GM18951 (cell line): Measurements from ENCODE around the gene NEDD8.
"Not testable (repeated sequence)": the region's sequence is repeated elsewhere in the genome, so short reads cannot be mapped to it uniquely, and the experiment has no call there.

Experiments used
- POLR2A ChIP-seq: IDR thresholded peaks from 4 replicates; pipeline ENCODE4 v1.6.1; 2011; ENCODE audit warnings: mild to moderate bottlenecking; ENCODE audit not compliant: insufficient read length, insufficient read depth; ENCODE audit errors: extremely low read depth
- in situ Hi-C: fragments of 300-500 bp; cut with MboI; formaldehyde crosslinking; loops from one replicate; pipeline ENCODE4 v1.12.0; 2022; ENCODE audit warnings: low sequenced_read_pairs, mixed read lengths, inconsistent platforms; ENCODE audit not compliant: unreplicated experiment

NEDD8 gene

DNA sequence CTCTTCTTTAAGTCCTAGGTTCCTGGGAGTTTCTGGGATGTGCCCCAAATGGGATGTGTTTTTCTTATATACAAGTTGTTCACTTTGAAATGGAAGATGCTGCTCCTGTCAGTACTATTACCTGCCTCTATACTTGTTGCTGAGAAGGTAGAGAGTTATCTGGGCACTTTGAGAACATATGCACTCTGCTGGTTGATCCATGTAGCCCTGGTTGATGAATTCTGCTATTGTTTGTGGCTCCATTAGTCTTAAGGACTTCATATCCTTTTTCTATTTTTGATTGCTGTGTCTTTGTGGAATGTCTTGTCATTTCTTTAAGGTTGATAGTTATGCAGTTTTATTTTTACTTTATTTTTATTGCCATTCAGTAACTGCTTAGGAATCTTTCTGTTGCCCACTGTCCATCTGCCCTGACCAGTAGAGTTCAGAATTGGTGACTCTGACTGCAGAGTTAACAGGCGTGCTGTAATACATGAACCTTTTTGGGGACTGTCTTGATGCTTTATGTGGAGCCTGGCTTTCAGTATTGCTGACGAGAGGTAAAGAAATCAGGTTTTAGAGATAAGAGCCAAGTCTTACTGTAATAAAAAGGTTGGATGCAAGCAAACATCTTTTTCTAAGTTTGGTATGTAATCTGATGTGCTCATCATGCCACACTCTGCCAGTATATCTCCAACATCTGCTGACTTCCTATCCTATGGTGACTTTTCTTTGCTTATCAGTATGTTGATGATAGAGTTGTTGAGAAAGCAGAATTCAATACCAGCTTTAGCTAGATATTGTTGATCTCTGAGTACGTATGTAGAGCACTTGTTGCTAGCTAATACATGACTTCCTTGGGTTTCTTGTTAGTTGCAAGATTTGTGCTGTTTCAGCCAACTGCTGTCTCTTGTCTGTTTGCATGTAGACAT lies 2.2 kb upstream of the NEDD8 start:
- in situ Hi-C loops, result no loop called here
- no peak for TF ChIP-seq POLR2A

DNA sequence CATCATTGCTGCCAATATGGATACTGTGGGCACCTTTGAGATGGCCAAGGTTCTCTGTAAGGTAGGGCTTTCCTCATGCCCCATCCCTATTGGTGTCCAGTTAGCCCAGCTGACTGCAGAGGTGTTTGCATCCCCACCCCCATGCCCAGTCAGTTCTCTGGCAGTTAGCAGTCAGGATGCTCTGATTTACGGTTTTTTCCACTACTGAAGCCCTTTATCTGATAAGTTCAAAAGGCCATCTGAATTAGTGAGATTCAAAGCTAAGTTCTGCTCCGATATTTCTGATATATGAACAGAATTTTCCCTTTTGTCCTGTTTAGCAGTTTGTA lies 1.3 kb upstream of the NEDD8 start:
- TF ChIP-seq POLR2A, result no peak
- in situ Hi-C loops, result no loop called here

DNA sequence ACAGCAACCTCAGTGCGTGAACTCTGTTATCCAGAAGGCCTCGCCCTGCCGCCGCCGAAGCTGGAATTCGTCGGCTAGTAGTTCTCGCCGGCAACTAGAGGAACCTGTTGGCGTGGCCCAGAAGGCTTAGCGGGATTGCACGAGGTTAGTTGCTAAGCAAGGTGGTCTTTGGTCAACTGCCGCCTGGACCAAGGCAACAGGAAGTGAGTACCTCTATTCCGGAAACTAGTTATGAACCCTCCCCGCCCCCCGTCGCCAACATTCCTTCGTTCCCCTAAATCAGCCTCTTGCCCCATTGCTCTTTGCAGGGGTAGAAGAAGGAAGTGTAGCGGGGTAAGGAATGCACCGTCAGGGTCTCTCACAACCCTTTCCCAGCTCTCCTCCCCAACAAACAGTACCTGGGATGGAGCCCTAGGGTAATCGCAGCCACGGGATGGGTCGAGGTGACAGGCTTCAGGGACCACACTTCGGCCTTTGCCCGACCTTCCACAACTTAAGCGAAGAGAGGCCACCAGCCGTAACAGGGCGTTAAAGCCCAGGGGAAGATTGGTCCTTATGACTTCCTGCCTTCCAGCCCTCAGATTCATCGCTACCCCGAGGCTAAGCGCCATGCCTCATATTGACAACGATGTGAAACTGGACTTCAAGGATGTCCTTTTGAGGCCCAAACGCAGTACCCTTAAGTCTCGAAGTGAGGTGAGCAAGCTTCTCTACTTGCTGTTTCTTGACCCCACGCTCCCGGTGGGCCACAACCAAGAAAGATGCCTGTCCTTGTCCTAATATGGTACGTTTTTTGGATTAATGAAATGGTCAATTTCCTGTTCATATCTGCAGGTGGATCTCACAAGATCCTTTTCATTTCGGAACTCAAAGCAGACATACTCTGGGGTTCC lies 724 bp upstream of the NEDD8 start, which contains the start of gene GMPR2:
TSS of gene GMPR2 (plus strand) at position 285 of the 893 bp plus-strand sequence. CDS start at position 610, 325 bp downstream.
- in situ Hi-C loops, result no loop called here
- TF ChIP-seq POLR2A, result peak; percentile 60

GRCh38 chr14:24231263-24232120 lies 675 bp downstream of the NEDD8 start:
- in situ Hi-C loops, result no loop called here
- TF ChIP-seq POLR2A, result no peak

DNA sequence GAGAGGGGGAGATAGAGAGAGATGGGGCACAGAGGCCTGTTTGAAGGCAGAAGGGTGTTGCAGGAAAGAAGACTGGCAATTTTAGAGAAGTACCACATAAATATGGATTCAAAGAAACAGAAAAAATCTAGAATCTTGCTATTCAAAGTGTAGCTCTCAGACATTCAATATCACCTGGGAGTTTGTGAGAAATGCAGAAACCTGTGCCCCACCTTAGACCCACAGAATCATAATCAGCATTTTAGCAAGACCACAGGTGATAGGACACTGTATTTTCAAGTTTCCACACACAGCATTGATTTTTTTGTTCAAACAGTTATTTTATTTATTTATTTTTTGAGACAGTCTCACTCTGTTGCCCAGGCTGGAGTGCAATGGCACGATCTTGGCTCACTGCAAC lies 3.3 kb downstream of the NEDD8 start:
- in situ Hi-C loops, result no loop called here
- TF ChIP-seq POLR2A, result no peak

DNA sequence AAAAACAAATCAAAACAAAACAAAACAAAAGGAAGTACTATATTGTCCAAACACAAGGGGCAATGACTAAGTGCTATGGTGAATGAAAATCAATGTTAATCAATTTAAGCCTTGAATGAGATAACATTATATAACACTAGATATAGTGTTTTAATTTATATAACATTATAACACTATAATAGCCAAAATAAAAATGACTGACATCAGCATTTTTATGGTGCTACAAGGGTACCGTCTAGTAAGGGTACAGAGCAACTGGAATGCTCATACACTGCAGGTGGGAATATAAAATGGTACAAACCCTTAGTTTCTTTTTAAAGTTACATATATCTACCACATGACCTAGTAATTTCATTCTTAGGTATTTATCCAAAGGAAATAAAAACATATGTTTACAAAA lies 5.7 kb downstream of the NEDD8 start:
- TF ChIP-seq POLR2A, result no peak
- in situ Hi-C loops, result no loop called here

GRCh38 chr14:24224618-24225071 lies 7.5 kb downstream of the NEDD8 start:
- no peak for TF ChIP-seq POLR2A
- in situ Hi-C loops, result no loop called here

DNA sequence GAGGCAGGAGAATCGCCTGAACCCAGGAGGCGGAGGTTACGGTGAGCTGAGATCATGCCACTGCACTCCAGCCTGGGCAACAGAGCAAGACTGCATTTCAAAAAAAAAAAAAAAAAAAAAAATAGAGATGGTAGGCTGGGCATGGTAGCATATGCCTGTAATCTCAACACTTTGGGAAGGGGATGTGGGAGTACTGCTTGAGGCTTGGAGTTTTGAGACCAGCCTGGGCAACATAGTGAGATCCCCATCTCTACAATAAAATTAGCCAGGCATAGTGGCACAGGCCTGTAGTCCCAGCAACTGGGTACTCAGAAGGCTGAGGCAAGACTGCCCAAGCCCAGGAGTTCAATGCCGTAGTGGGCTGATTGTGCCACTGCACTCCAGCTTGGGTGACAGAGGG lies 9.2 kb downstream of the NEDD8 start:
- in situ Hi-C loops, result not testable (repeated sequence)

- no peak for TF ChIP-seq POLR2A
- in situ Hi-C loops, result no loop called here
Observed at GRCh38 chr14:24219521-24219920, 12.6 kb downstream of the NEDD8 start.

DNA sequence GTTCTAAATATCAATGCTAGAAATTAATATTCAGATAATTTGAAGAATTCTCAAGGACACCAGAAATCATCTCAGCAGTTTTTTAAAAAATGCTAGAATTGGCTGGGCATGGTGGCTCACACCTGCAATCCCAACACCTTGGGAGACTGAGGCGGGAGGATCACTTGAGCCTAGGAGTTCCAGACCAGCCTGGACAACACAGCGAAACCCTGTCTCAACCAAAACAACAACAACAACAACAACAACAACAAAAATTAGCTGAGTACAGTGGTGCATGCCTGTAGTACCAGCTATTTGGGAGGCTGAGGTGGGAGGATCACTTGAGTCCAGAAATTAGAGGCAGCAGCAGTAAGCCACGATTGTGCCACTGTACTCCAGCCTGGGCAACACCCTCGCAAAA lies 13.1 kb downstream of the NEDD8 start:
- in situ Hi-C loops, result no loop called here

DNA sequence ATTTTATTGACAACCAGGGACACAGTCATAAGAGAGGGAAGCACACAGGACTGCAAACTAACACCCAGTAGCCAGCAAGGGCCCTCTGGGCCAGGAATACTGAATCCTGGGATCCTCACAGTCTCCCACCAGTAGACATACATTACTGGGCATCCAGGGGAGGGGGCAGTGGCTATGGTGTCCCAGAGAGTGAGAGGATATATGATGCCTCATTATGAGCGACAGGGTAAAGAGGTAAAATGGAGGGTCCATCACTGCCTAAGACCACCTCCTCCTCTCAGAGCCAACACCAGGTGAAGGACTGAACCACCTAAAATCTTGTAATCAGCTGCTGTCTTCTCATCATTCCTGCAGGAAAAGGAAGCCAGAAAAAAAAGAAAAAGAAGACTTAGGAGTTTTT lies 15.3 kb downstream of the NEDD8 start:
- in situ Hi-C loops, result not testable (repeated sequence)

More for the DNA sequence above, 13.1 kb downstream of the NEDD8 start:
- TF ChIP-seq POLR2A, result no peak

DNA sequence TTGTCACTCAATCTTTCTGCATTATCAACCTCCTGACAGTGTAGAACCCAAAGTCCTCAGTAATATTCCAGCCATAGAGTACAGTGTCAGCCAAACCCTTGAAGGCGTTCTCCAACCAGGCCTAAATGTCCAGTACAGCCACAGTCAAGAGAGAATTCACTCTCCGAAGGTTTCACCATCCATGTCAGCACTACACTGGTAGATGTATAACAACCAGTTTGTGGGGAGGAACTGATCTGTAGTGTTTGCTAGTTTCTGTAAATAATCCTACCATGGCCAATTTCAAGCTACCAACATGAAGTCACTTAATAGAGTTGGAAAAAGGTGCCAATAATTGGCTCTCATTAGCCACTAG lies 15.8 kb downstream of the NEDD8 start:
- in situ Hi-C loops, result no loop called here
- TF ChIP-seq POLR2A, result no peak

GRCh38 chr14:24215495-24216344 lies 16.4 kb downstream of the NEDD8 start, which contains the start of gene MDP1:
Gene MDP1 (minus strand): TSS chr14:24216066. CDS start chr14:24215955, 111 bp downstream.
- TF ChIP-seq POLR2A, result peak; percentile 85
- in situ Hi-C loops, result no loop called here
